HUDEP-2 (cell line): ENCODE data around the gene UQCC5.

Source experiments
- DNase-seq, 76 experiments: peaks; one replicate each; lab custom pipeline; 2025; ENCODE audit not compliant: unreplicated experiment in 76 of 76; lab: John Stamatoyannopoulos, UW

UQCC5 gene

GRCh38 chr3:52503788-52504424 is 32.5 kb upstream of the UQCC5 start:
- no peak for DNase-seq

GRCh38 chr3:52504977-52505376 is 31.4 kb upstream of the UQCC5 start:
- no peak for DNase-seq

- no peak for DNase-seq
Observed at GRCh38 chr3:52506266-52506966, 30.0 kb upstream of the UQCC5 start.

- DNase-seq: no peak
Observed at GRCh38 chr3:52507359-52507758, 29.0 kb upstream of the UQCC5 start.

- no peak for DNase-seq
Observed at GRCh38 chr3:52509753-52510328, 26.6 kb upstream of the UQCC5 start.

- no peak for DNase-seq
Observed at GRCh38 chr3:52511509-52511908, 24.9 kb upstream of the UQCC5 start.

- no peak for DNase-seq
Observed at GRCh38 chr3:52512105-52512504, 24.3 kb upstream of the UQCC5 start.

- DNase-seq: no peak
Observed at GRCh38 chr3:52512727-52513126, 23.7 kb upstream of the UQCC5 start.

- no peak for DNase-seq
Observed at GRCh38 chr3:52513281-52513680, 23.1 kb upstream of the UQCC5 start.

GRCh38 chr3:52514576-52514975 is 21.8 kb upstream of the UQCC5 start:
- DNase-seq: no peak

GRCh38 chr3:52515192-52515591 is 21.2 kb upstream of the UQCC5 start:
- DNase-seq: no peak

GRCh38 chr3:52516509-52517195 is 19.8 kb upstream of the UQCC5 start:
- DNase-seq: no peak

GRCh38 chr3:52517796-52518722 is 18.3 kb upstream of the UQCC5 start:
- no peak for DNase-seq

- no peak for DNase-seq
Observed at GRCh38 chr3:52518723-52519444, 17.5 kb upstream of the UQCC5 start.

- DNase-seq: no peak
Observed at GRCh38 chr3:52519445-52520140, 16.8 kb upstream of the UQCC5 start.

- no peak for DNase-seq
Observed at GRCh38 chr3:52520141-52520667, 16.2 kb upstream of the UQCC5 start.

GRCh38 chr3:52520716-52521487 is 15.5 kb upstream of the UQCC5 start:
- DNase-seq: no peak

- no peak for DNase-seq
Observed at GRCh38 chr3:52521488-52521824, 14.9 kb upstream of the UQCC5 start.
